ENCODE measurements around the gene TSPAN1.

Gene TSPAN1

GRCh38 chr1:46188295-46189030 is 13.6 kb downstream of the TSPAN1 start:
- no peak for DNase-seq

DNA sequence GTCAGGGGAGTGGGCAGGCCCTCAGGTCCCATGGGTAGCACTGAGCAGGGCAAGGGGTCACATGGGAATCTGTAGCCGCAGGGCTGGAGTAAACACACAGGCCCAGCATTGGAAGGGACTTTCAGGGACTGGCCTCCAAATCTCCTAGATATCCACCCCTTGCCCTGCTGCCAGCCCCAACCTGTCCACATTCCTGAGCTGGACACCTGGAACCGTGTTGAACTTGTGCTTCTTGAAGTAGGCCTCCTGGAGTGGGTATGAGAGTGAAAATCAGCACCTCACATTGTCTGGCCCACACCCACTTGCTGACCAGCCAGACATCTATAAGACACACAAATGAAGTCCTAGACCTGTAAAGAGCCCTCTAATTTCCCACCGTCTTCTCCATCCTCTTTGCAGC is 15.7 kb downstream of the TSPAN1 start:
- no peak for DNase-seq

GRCh38 chr1:46191033-46191701 is 16.3 kb downstream of the TSPAN1 start:
- no peak for DNase-seq

GRCh38 chr1:46192171-46192570 is 17.3 kb downstream of the TSPAN1 start:
- DNase-seq: no peak

- DNase-seq: no peak
These were observed 18.4 kb downstream of the TSPAN1 start for GRCh38 chr1:46193285-46193684.

GRCh38 chr1:46193984-46194570 is 19.2 kb downstream of the TSPAN1 start:
- no peak for DNase-seq

DNA sequence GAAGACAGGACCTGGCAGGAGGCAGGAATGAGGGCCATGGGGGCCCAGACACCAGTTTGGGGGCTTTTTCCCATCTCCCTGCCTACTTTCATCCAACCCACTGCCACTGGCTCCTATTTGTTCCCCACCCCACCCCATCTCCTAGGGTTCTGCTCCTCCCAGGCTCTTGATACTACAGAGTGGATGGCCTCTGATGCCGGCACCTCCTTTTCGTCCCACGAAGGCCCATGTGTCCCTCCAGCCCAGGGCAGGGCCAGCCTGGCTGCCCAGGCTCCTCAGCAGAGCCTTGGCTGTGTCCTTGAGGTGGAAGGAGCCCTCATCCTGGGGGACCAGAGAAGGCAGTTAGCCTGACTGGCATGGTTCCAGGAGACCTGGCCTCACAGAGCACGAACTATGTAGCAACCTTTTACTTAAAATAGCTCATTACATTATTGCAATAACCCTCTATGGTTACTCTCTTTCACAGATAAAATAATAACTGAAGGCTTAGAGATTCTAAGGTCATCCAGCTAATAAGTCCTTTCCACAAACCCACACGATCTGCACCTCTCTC is 19.8 kb downstream of the TSPAN1 start:
- no peak for DNase-seq

- no peak for DNase-seq
These were observed 21.7 kb downstream of the TSPAN1 start for GRCh38 chr1:46196609-46197008.

GRCh38 chr1:46197560-46197963 is 22.7 kb downstream of the TSPAN1 start:
- no peak for DNase-seq

GRCh38 chr1:46197964-46198811 is 23.3 kb downstream of the TSPAN1 start, which contains the start of gene POMGNT1:
Gene POMGNT1, minus strand, starts transcription at chr1:46198434. Its CDS starts 613 bp downstream, at chr1:46197821.
- peak; percentile 91 for DNase-seq

DNA sequence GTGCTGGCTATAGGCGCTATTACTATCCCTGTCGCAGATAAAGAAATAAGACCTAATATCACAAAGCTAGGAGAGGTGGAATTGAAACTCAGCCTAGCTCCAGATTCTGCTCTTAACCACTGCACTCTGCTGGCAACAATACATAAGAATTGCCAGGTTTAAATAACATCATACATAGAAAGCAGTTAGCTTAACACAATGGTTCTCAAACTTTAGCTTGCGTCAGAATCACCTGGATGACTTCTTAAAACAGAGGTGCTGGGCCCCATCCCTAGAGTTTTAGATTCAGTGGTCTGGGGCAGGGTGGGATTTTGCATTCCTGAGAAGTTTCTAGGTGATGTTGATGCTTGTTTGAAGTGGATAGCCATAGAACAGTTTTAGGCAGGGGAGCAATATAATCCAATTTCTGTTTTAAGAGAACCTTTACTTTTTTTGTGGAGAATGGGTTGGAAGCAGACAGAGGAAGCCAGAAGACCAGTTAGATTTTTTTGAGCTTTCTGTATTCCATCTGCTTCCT is 24.4 kb downstream of the TSPAN1 start:
- no peak for DNase-seq

- no peak for DNase-seq
These were observed 29.0 kb downstream of the TSPAN1 start for GRCh38 chr1:46203738-46204405.

GRCh38 chr1:46204406-46204742 is 29.5 kb downstream of the TSPAN1 start:
- DNase-seq: no peak

- no peak for DNase-seq
These were observed 30.3 kb downstream of the TSPAN1 start for GRCh38 chr1:46205141-46205540.

DNA sequence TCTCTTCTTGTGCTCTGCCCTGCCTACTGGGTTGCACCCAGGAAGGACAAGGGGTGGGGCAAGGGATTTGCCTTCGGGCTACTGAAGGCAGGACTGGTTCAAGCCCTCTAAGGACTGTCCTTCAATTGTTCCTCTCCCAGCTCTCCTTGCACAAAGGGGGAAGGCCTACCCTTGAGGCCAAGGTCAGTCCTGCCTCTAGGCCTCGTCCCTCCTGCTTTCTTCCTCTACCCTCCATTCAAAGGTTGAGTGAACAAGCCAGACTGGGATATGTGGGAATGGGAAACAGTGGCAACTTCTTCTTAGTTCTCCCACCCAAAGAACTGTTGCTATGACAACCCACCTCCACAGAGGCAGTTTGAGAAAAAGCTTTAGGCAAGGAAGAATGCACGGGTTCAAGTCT is 30.9 kb downstream of the TSPAN1 start:
- DNase-seq: no peak

- no peak for DNase-seq
These were observed 31.5 kb downstream of the TSPAN1 start for GRCh38 chr1:46206399-46206798.

- no peak for DNase-seq
These were observed 35.7 kb downstream of the TSPAN1 start for GRCh38 chr1:46210561-46210960.

GRCh38 chr1:46211051-46211450 is 36.2 kb downstream of the TSPAN1 start:
- no peak for DNase-seq

DNA sequence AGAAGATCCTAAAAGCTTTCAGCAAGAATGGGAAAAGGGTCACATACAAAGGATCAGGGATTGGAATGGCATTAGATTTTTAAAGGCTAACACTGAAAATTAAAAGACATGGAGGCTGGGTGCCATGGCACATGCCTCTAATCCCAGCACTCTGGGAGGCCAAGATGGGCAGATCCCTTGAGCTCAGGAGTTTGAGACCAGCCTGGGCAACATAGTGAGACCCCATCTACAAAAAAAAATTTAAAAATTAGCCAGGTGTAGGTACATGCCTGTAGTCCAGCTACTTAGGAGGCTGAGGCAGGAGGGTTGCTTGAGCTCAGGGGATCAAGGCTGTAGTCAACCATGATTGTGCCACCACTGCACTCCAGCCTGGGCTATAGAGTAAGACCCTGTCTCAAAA is 40.6 kb downstream of the TSPAN1 start:
- DNase-seq: no peak

GRCh38 chr1:46218443-46218842 is 43.6 kb downstream of the TSPAN1 start:
- DNase-seq: no peak

DNA sequence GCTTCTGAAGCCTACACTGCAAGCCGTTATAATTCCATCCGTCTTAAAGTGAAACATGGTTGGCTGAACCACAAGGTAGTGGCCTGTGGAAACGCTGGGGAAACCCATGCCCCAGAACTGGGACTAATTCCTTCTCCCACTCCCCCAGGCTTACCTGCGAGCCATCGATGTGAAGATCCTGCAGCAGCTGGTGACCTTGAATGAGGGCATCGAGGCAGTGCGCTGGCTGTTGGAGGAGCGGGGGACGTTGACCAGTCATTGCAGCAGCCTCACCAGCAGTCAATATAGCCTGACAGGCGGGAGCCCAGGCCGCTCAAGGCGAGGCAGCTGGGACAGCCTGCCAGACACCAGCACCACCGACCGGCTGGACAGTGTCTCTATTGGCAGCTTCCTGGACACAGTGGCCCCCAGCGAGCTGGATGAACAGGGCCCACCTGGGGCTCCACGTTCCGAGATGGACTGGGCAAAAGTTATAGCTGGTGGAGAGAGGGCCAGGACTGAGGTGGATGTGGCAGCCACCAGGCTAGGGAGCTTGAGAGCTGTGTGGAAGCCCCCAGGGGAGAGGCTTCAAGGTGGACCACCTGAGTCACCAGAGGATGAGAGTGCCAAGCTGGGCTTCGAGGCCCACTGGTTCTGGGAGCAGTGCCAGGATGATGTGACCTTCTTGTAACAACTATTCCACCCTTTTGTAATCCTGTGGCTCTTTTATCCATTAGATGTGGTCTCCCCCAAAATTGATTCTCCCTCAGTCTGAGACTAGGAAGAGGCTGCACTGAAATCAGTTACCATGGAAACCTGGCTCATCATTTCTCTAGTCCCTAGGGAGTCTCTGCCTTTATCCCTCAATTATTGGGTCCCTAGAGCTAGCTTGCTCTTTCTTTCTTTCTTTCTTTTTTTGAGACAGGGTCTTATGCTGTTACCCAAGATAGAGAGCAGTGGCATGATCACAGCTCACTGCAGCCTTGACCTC is 44.9 kb downstream of the TSPAN1 start:
- DNase-seq: no peak

Data from activated CD8-positive, alpha-beta memory T cell treated with anti-CD3 and anti-CD28 coated beads for 24 hours (primary cell).